Measurements from ENCODE around the gene AP5Z1.

The AP5Z1 gene

DNA sequence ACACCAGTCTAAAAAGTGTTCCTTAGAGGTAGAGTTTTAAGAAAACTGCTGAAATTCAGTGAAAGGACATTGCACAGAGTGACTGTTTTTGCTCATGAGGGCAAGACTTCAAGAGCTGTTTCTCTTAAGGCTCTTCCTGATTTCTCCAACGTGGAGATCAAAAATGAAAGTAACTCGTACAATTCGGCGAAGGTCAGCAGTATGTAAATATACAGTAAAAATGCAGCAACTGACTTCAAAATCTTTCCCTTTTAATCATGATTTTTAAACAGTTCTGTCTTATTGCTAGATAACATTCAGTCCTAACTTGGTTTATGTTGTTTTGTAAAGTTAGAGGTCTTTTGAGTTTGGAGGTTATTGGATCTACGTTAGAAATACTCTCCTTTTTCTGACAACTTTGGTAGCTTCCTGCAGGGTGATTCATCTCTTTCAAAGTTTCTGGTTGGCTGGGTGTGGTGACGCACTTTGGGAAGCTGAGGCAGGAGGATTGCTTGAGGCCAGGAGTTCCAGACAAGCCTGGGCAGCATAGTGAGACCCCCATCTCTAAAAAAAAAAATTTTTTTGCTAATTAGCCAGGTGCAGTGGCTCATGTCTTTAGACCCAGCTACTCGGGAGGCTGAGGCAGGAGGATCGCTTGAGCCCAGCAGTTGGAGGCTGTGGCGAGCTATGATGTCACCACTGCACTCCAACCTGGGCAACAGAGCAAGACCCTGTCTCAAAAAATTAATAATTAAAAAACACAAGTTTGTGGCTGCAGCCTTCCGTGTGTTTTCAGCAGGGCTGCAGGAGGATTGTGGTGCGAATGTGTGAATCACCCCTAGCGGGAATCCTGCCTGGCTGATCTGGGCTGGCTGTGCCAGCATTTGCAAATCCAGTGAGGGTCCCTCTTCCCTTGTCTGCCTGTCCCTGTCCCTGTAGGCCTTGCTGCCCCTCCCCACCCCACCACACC, 29.2 kb upstream of the AP5Z1 start:
- DNase-seq: peak; percentile 63

DNA sequence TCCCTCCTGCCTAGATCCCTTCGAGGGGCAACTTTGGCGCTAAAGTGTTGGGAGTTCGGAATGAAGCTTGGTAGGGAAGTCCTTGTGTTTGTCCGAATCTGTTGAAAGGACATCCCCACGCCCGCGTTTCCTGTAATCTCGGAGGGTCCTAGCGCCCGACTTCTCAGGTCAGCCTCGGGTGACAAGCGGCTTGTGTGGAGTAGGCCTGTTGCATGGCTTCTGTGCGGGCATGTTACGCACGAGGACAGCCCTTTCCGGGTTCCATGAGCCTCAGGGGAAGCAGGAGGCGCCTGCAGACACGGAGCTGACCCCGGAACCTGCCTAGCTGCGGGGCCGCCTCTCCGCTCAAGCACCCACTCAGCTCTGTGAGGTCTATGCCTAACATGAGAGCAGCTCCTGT, 28.4 kb upstream of the AP5Z1 start:
- no peak for DNase-seq

- no peak for DNase-seq
Measured at GRCh38 chr7:4747746-4748145, 27.7 kb upstream of the AP5Z1 start.

- no peak for DNase-seq
Measured at GRCh38 chr7:4748231-4748681, 27.2 kb upstream of the AP5Z1 start.

- DNase-seq: no peak
Measured at GRCh38 chr7:4749363-4749762, 26.1 kb upstream of the AP5Z1 start.

GRCh38 chr7:4749798-4750197, 25.6 kb upstream of the AP5Z1 start:
- DNase-seq: no peak

DNA sequence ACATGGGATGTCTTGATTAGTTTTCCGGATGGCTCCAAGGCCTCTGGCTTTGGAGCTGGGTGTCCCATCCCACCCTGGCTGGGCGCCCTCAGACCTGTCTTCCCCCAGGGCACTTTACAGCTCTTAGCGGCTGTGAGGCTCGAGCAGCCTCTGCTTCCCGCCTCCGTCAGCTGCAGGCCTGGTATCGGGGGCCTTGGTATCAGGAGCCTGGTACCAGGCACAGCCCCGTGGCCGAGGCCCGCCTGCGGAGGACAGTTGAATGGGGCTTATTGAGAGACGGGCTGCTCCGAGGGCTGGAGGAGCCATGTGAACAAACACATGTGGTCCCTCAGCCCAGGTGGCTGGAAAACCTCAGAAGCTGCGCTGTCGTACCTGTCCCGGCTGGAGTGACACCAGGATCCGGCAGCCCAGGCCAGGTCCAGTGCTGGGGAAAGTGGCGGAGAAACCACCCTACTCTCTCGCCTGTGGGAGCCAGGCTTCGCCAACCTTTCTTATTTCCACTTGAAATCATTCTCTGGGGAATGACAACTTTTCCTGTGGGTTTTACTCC, 23.9 kb upstream of the AP5Z1 start:
- no peak for DNase-seq

GRCh38 chr7:4753598-4754432, 21.6 kb upstream of the AP5Z1 start:
- peak; percentile 80 for DNase-seq

- DNase-seq: no peak
Measured at GRCh38 chr7:4754433-4755010, 20.9 kb upstream of the AP5Z1 start.

DNA sequence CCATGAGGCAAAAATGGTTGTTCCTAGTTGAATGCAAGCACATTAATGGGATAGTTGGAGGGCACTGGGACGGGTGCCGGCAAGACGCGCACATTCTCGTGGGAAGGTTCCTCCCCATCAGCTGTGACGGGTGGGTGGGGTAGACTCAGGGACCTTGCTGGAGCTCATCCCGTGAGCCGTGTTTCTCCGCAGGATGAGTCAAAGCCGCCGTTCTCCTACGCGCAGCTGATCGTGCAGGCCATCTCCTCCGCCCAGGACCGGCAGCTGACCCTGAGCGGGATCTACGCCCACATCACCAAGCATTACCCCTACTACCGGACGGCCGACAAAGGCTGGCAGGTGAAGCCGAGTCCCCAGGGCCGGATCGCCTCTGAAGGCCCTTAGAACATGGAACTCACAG, 20.4 kb upstream of the AP5Z1 start:
- no peak for DNase-seq

GRCh38 chr7:4758111-4758510, 17.3 kb upstream of the AP5Z1 start:
- DNase-seq: no peak

DNA sequence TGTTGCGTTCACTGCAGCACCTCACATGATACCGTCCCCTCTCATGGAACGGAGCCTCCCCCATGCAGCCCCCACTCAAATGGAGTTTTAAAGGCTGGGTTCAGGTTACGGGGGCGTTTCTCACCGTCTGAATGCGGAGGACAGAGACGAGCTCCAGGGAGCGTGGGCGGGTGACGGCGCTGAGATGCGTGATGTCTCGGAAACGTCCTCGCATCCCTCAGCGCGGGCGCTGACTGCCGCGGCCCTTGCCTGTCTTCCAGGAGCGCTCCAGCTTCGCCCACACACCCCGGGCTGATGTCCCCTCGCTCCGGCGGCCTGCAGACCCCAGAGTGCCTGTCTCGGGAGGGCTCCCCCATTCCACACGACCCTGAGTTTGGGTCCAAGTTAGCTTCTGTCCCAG, 16.6 kb upstream of the AP5Z1 start:
- no peak for DNase-seq

GRCh38 chr7:4759211-4759610, 16.2 kb upstream of the AP5Z1 start:
- DNase-seq: no peak

- DNase-seq: no peak
Measured at GRCh38 chr7:4760952-4761351, 14.5 kb upstream of the AP5Z1 start.

- no peak for DNase-seq
Measured at GRCh38 chr7:4762121-4763055, 13.0 kb upstream of the AP5Z1 start.

DNA sequence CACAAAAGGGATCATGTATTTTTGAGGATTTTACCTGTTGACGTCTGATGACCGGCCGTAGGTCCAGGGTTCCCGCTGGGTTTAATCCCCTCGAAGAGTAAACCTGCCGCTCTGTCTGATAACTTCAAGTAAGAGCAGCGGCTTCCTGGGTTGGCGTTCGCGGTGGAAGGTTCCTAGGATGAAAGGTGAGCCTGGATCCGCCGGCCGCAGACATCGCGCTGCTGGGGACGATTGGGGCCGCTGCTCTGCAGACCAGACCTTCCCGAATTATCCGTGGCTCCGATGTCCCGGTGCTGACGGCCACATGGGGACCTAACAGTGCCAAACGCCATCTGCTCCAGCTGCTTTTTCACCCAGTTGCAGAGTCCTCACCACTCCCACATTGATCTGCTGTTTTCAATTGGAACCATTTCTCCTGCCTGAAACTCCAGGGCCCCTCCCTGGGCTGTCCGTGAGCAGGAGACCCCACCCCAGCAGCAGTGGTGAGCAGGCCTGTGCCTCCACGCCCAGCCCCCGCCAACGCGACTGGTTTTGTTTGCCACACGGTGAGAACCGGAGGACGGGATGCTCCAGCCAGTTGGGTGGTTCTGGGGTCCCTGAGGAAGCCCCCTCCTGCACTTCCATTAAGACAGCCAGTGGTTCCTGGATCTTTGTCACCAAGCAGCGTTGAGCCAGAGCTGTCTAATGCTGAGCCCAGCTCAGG, 12.2 kb upstream of the AP5Z1 start:
- DNase-seq: no peak

- no peak for DNase-seq
Measured at GRCh38 chr7:4763794-4764185, 11.6 kb upstream of the AP5Z1 start.

DNA sequence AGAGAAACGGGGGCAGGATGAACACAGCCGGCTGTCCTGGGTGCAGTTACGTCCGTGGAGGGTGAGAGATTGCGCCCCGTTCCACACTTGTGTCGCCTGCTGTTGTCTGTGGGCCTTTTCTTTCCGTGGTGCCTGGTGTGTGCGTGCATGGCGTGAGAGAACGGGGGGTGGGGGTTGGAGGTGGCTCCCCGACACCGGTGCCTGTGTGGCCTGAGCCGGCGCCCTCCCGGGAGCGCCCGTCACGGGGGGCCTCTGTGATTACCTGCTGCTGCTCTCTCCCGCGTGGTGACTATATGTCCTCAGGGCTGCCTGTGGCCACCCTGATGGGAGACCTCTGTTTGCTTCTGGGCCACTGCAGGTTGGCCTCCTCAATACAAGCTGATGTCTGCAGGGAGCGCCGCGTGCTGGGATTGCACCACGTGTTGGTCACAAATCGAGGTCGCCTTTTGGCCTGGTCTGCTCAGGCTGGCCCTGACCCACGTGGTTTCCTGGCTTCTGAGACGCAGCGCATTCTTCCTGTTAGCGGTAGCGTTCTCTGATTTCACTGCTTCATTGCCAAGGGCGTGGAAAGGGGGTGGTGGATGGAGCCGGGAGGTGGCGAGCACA, 10.9 kb upstream of the AP5Z1 start:
- no peak for DNase-seq

DNA sequence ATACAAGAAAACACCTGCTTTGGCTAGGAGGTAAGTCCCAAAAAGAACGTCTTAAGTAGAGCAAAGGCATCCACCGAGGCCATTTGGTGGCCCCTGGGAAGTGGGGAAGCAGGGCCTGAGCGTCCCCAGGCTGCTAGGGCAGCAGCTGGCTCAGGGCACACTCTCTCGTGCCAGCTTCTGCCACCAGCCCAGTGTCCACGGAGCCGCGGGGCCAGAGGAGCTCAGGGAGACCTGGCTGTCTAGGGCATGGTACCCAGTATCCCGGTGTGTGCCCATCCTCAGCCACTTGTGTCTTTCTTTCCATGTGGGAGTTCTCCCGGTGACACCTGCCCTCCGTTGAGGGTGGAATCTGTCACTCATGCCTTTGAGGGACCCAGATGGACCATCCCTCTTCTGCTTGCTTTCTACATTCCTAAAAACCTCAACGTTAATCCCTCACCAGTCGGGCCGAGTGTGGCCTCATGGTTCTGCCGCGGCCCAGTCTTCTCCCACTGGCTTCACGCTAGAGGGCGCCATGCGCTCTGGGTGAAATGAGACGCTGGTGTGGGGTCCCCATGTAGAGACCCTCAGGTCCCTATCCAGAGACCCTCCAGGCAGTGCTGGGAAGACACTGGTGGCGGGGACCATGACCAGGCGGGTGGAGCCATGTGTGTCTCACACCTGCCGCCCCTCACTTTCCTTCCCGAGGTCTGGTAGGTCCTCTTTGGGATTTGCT, 9.5 kb upstream of the AP5Z1 start:
- no peak for DNase-seq
